HG03378 (cell line): ENCODE data around the gene PACS2.

Experiments used
- ATAC-seq: cut with Tn5 transposase; IDR thresholded peaks from one replicate; pipeline ENCODE4 v1.9.1; 2021; ENCODE audit warnings: mild to moderate bottlenecking, moderate library complexity; ENCODE audit not compliant: unreplicated experiment

PACS2 gene

DNA sequence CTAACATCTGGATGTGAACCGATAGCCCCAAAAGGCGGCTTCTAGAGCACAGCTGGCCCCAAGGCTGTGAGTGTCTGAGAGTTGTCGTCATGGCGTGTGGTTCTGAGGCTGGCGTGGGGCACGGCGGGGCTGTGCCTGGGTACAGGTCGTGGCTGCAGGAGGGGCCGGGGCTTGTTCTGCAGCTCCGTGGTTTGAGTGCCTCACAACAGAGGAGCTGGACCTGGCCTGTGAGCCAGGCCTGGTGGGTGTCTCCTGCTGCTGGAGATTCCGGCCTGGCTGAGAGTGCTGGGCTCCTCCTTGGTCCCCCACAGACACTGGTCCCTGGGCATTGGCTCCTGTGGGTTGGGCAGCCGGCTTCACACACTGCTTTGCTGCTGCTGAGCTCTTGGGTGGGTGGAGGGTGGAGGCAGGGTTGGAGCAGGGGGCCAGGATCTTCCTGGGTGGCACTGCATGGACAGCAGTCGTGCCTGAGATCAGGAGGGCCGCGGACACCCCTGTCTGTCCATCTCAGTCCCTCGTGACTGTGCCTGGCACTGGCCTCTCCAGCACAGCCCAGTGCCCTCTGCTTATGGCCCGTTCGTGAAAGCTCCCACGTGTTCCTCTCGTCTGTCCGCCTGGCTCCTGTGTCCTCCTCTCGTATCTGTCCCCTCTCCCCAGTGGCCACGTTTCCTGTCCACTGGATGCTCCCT lies 52.0 kb downstream of the PACS2 start:
- no peak for ATAC-seq

DNA sequence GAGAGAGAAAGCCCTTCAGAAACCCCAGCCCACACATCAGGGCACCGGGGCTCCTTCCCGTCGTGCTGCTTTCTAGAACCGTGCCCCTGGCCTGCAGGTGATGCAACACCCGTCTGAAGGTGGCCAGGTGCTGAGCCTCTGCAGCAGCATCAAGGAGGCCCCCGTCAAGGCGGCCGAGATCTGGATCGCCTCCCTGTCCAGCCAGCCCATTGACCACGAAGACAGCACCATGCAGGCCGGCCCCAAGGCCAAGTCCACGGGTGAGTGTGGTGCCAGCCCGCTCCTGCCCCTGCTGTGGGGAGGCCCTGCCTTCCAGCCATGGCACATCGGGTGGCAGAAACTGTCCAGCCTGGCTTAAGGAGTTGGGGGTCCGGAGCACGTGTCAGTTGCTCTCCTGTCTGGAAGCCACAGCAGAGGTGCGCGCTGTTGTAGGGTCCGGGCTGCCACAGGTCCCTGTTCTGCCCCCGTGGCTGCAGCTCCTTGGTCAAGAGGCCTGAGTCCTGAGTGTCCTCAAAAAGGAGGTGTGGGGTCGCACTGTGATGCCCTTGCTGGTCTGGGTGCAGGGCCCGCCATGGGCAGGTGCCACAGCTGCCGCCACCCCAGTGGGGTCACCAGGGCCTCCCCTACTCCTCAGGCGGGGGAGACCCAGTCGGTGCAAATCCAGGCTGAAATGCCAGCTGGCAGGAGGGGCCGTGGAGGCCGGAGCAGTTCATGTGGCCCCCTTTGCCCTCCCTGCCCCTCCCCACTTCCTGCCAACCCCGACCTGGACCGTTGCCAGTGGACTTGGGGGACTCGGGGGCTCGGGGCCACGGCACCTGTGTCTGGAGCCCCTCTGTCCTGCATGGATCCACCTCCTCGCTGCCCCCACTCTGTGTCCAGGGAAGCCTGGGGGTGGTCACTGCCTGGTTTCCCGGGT lies 52.8 kb downstream of the PACS2 start:
- ATAC-seq: no peak

GRCh38 chr14:105368032-105368417 lies 53.5 kb downstream of the PACS2 start:
- ATAC-seq: no peak

- ATAC-seq: no peak
Measured at GRCh38 chr14:105368426-105368825, 53.9 kb downstream of the PACS2 start.

DNA sequence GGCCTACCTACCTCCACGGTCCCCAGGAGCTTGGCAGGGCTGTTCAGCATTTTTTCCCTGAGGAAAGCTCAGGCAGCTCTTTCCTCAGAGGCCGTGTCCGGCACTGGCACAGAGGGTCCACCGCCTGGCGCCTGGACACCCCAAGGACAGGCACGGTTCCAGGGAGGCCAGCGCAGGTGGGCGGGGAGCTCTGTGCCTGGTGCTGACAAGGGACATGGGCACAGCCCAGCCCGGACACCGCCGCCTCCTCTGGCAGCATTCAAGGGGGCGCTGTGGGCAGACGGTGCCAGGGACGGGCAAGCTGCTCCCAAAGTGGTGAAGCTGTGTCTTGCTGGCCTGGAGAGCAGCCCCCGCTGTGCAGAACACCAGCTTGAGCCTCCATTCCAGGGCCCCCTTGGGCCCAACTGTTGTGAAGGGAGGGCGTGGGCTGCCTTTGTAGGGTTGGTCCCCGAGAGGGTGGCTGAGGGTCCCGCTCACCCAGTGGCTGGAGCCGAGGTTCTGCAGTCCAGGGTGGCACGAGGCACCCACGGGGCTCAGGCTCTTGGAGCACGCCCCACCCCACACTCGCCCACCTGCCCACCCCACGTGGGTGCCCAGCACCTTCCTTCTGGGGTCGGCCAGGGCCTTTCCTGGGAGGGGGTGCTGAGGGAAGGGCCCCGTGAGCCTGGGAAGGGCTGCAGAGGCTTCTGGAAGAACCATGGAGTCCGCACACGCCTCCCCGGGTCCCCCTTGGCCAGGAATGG lies 54.5 kb downstream of the PACS2 start:
- ATAC-seq: no peak

DNA sequence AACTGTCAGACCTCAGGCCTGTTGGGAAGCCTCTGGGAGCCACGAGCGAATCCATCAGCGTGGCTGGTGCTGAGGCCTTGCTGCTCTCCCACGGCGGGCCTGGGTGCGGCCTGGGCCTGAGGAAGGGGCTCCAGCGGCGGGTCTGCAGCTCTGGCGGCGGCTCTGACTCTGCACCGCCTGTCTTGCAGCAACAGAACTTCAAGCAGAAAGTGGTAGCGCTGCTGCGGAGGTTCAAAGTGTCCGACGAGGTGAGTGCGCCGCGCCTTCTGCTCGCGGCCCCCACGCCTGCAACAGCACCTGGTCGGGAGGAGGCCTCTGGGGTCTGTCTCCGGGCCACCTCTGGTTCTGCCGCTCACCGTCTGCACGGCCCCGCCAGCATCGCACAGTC lies 55.1 kb downstream of the PACS2 start:
- ATAC-seq: no peak

GRCh38 chr14:105374389-105374788 lies 59.8 kb downstream of the PACS2 start:
- ATAC-seq: no peak

DNA sequence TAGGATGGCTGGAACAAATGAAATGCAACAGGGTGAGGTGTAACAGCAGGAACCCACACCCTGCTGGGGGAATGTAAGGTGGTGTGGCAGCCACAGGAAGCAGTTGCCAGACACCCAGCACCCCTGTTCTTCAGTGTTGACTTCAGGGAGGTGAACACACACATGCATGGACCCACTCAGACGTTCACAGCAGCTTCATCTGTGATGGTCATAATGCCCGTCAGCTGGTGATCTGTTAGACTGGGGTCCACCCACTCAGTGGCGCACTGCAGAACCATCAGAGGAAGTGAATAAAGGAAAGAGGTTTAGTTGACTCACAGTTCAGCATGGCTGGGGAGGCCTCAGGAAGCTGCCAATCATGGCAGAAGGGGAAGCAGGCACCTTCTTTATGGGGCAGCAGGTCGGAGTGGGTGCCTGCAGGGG lies 61.1 kb downstream of the PACS2 start:
- no peak for ATAC-seq

DNA sequence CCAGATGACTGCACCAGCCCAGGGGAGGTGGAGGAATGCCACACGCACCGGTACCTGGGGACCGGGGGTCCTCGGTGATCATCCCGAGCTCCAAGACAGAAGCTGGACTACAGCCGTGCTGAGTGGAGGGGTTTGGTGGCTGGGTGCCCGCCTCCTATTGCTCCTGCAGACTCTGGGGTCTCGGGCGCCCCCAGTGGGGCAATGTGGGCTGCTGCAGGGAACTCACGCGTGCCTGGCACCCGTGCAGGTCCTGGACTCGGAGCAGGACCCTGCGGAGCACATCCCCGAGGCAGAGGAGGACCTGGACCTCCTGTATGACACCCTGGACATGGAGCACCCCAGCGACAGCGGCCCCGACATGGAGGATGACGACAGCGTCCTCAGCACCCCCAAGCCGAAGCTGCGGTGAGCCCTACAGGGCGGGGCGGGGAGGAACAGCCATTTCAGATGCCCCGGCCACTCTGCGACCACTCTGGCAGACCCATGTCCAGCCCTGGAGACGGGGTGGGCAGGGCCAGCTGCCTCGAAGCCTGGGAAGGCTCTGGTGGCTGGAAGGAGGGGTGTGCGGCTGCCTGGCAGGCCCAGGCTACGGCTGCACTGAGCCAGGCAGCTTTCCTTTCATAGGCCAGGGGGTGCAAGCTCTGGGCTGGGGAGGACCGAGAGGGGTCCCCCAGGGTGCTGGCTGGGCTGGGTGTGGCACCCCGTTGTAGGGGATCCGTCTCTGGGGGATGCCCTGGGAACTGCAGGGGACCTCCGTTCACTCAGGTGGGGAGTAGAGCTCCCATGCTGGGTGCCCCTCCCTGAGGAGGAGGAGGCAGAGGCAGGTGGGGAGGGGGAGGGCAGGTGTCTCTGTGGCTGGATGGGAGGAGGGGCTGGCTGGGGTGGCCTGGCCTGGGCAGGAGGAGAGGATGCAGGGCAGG lies 62.2 kb downstream of the PACS2 start:
- ATAC-seq: no peak

DNA sequence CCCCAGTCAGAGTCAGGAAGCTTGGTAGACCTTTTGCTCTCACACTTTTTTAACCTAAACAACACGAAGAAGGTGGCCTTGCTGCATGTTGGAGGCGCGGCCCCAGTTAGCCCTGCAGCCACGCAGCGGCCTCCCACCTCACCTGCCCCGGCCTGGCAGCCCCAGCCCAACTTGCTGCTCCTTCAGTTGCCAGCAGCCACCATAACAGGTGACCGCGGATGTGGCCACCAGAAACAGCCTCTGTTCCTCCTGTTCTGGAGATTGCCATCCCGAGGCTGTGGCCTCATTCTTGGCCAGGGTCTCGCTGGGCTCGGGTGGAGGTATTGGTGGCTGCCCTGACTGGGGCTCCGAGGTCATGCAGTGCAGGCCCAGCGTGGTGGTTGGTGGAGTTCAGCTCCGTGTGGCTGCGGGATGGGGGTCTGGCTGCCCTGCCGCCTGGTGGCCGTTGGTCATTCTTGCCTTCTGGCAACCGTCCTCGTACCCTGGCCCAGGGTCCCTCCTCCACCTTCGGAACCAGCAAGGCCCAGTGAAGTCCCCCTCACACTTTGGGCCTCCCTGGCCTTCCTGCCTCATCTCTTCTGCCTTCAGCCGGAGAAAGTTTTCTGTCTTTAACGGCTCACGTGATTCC lies 63.1 kb downstream of the PACS2 start:
- ATAC-seq: no peak

GRCh38 chr14:105378199-105378598 lies 63.7 kb downstream of the PACS2 start:
- no peak for ATAC-seq

- ATAC-seq: no peak
Measured at GRCh38 chr14:105378873-105379685, 64.5 kb downstream of the PACS2 start.

DNA sequence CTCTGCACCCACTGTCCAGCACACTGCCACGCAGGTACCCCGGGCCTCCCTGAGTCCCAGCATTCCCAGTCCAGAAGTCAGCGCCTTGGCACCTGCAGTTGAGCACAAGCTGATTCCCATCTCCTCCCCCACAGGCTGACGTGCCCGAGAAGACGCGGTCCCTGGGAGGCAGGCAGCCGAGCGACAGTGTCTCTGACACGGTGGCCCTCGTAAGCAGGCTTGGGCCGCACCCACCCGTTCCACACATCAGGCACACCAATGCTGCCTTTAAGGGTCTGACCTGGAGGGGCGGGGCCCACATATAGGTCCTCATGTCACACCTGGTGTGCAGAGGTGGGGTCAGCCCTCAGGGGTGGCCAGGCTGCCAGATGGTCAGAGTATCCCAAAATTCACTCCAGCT lies 65.4 kb downstream of the PACS2 start:
- ATAC-seq: no peak

DNA sequence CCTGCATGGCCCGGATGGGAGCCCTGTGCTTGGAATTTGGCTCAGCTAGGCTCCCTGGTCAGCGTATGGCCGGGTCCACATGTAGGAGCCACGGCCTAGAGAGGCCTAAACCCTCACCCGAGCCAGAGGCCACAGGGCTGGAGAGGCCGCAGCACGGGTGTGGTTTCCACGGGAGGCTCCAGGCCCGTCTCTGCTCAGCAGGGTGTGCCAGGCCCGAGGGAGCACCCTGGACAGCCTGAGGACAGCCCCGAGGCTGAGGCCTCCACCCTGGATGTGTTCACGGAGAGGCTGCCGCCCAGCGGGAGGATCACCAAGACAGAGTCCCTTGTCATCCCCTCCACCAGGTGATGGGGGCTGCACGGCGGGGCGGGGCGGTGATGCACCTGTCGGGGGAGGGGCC lies 66.2 kb downstream of the PACS2 start:
- no peak for ATAC-seq

DNA sequence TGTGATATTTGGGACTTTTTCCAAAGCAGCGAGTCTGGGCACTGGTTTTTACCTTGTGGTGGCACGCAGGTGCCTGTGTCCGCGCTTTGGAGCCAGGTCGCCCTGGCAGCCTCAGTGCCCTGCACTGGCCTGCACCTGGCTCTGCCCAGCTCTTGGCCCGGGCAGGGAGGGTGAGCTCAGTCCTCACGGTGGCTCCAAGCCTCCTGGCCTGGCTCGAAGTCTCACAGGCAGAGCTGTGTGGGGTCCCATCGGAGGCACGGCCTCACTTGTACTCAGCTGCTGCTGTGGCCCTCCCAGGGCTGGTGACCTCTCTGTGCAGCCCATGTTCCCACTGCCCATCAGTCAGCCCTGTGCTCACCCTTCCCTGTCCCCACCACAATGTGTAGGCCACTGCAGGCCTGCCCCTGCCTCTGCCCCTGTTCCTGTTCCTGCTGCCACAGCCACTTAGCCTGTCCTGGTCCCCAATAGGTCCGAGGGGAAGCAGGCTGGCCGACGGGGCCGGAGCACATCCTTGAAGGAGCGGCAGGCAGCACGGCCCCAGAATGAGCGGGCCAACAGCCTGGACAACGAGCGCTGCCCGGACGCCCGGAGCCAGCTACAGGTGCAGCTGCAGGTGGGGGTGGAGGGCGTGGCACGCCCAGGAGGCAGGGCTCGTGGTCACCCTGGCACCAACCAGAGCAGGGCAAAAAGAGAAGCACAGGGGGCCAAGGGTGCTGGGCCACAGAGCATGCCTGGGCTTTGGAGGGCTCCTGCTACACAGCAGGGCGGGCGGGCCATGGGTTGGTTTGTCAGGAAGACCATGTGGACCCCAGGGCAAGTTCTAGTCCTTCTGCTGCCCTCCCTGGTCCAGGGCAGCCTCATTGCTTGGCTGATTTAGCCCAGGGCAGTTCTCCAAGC lies 67.1 kb downstream of the PACS2 start:
- ATAC-seq: no peak

DNA sequence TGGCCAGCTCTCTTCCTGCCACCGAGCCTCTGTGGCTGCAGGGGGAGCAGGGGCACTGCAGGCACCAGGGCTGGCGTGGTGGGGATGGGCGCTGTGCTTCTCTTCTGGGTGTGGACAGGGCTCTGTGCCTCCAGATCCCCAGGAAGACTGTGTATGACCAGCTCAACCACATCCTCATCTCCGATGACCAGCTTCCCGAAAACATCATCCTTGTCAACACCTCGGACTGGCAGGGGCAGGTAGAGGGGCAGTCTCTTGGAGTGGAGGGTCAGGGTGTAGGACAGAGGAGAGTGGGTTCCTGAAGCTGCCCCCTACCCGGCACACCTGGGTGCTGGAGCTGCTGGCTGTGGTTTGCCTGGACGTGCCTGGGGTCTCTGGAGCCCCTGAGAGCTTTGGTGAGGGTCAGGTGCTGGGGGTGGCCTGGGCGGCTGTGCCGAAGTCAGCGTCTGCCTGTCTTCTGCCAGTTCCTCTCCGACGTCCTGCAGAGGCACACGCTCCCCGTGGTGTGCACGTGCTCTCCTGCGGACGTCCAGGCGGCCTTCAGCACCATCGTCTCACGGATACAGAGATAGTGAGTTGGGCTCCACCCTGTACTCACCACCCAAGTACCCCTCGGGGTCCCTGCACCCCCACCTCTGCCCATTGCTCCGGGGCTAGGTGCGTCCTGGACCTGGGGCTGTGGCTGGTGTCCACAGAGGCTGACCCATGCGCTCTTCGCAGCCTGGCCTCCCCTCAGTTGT lies 68.0 kb downstream of the PACS2 start:
- no peak for ATAC-seq

GRCh38 chr14:105383083-105383730 lies 68.7 kb downstream of the PACS2 start:
- ATAC-seq: no peak
